HEK293 (cell line): Measurements from ENCODE around the gene ANKRD30B.

Source experiments
- CTCF ChIA-PET: fragments of 350-600 bp; formaldehyde crosslinking; extraction: SDS; loops from one replicate; lab custom pipeline; 2021; ENCODE audit warnings: antibody characterized with exemption; lab: Yijun Ruan, JAX
- POLR2A ChIA-PET: fragments of 300-600 bp; formaldehyde crosslinking; extraction: SDS; loops from one replicate; lab custom pipeline; 2020; ENCODE audit warnings: antibody characterized with exemption, inconsistent platforms; lab: Yijun Ruan, JAX
- H3K27ac ChIP-seq: fragments of 200-500 bp; sonication (Bioruptor generic); 2 replicates; pipeline ENCODE4 v1.5.1; 2014; ENCODE audit warnings: low read depth, low read length, control low read depth, inconsistent platforms; ENCODE audit errors: extremely low read depth
- H3K36me3 ChIP-seq, 2 experiments: fragments of 200-500 bp in 1 of 2; sonication (Bioruptor generic) in 1 of 2; 1 replicate in 1 of 2; 2 replicates in 1 of 2; pipeline ENCODE4 v1.5.1; 2014 to 2017; ENCODE audit warnings: inconsistent platforms in 2 of 2, low read length in 2 of 2; ENCODE audit not compliant: control insufficient read depth in 2 of 2, insufficient read depth in 1 of 2
- H3K4me1 ChIP-seq: fragments of 200-500 bp; sonication (Bioruptor generic); 2 replicates; pipeline ENCODE4 v1.5.1; 2014; ENCODE audit warnings: mild to moderate bottlenecking, low read length, inconsistent platforms; ENCODE audit not compliant: control insufficient read depth, insufficient read depth
- H3K4me3 ChIP-seq: 2 replicates; pipeline ENCODE4 v1.5.1; 2011; ENCODE audit warnings: low read depth, mild to moderate bottlenecking, control low read depth, low read length, moderate library complexity
- H3K9me3 ChIP-seq: fragments of 200-500 bp; sonication (Bioruptor generic); 2 replicates; pipeline ENCODE4 v1.5.1; 2014; ENCODE audit warnings: low read depth, low read length, inconsistent platforms; ENCODE audit not compliant: control insufficient read depth, insufficient read depth
- GFI1B ChIP-seq: fragments of 450-650 bp; formaldehyde crosslinking; IDR thresholded peaks from 2 replicates; pipeline ENCODE4 v1.5.1; 2016; ENCODE audit warnings: missing biosample characterization, missing genetic modification characterization
- HOXA7 ChIP-seq: sonication (generic); formaldehyde crosslinking; IDR thresholded peaks from 2 replicates; pipeline ENCODE4 v1.8.1; 2022; ENCODE audit warnings: missing genetic modification reagents, borderline replicate concordance
- HOXC10 ChIP-seq: sonication (generic); formaldehyde crosslinking; IDR thresholded peaks from 2 replicates; pipeline ENCODE4 v1.8.1; 2023; ENCODE audit warnings: mild to moderate bottlenecking, missing genetic modification reagents
- KLF8 ChIP-seq: fragments of 450-650 bp; formaldehyde crosslinking; IDR thresholded peaks from 2 replicates; pipeline ENCODE4 v1.5.1; 2016; ENCODE audit warnings: missing biosample characterization, missing genetic modification characterization
- SP3 ChIP-seq: fragments of 450-650 bp; formaldehyde crosslinking; IDR thresholded peaks from 2 replicates; pipeline ENCODE4 v1.5.1; 2016; ENCODE audit warnings: missing biosample characterization, missing genetic modification characterization
- TRIM28 ChIP-seq: IDR thresholded peaks from 2 replicates; pipeline ENCODE4 v1.6.1; 2011; ENCODE audit warnings: low read length, control low read depth, borderline replicate concordance
- ZNF155 ChIP-seq: fragments of 450-650 bp; formaldehyde crosslinking; IDR thresholded peaks from 2 replicates; pipeline ENCODE4 v1.5.1; 2016; ENCODE audit warnings: missing biosample characterization, missing genetic modification characterization
- ZNF157 ChIP-seq: fragments of 450-650 bp; formaldehyde crosslinking; IDR thresholded peaks from 2 replicates; pipeline ENCODE4 v1.5.1; 2016; ENCODE audit warnings: missing biosample characterization, missing genetic modification characterization
- ZNF175 ChIP-seq: fragments of 450-650 bp; formaldehyde crosslinking; IDR thresholded peaks from 2 replicates; pipeline ENCODE4 v1.5.1; 2016; ENCODE audit warnings: missing biosample characterization, missing genetic modification characterization
- ZNF202 ChIP-seq: fragments of 450-650 bp; formaldehyde crosslinking; IDR thresholded peaks from 2 replicates; pipeline ENCODE4 v1.5.1; 2016; ENCODE audit warnings: missing biosample characterization, missing genetic modification characterization, borderline replicate concordance
- ZNF211 ChIP-seq: fragments of 450-650 bp; formaldehyde crosslinking; IDR thresholded peaks from 2 replicates; pipeline ENCODE4 v1.5.1; 2016; ENCODE audit warnings: low read depth, missing biosample characterization, missing genetic modification characterization
- ZNF214 ChIP-seq: fragments of 450-650 bp; formaldehyde crosslinking; IDR thresholded peaks from 2 replicates; pipeline ENCODE4 v1.5.1; 2017; ENCODE audit warnings: missing biosample characterization, mild to moderate bottlenecking, missing genetic modification characterization, borderline replicate concordance
- ZNF266 ChIP-seq: fragments of 450-650 bp; formaldehyde crosslinking; IDR thresholded peaks from 2 replicates; pipeline ENCODE4 v1.5.1; 2016; ENCODE audit warnings: missing biosample characterization, missing genetic modification characterization, low read depth
- ZNF366 ChIP-seq: fragments of 450-650 bp; formaldehyde crosslinking; conservative IDR thresholded peaks from 2 replicates; pipeline ENCODE4 v1.5.1; 2016; ENCODE audit warnings: missing biosample characterization, missing genetic modification characterization
- ZNF423 ChIP-seq: fragments of 450-650 bp; formaldehyde crosslinking; IDR thresholded peaks from 2 replicates; pipeline ENCODE4 v1.5.1; 2016; ENCODE audit warnings: missing biosample characterization, missing genetic modification characterization
- ZNF433 ChIP-seq: fragments of 450-650 bp; formaldehyde crosslinking; IDR thresholded peaks from 2 replicates; pipeline ENCODE4 v1.5.1; 2016; ENCODE audit warnings: missing biosample characterization, missing genetic modification characterization, low read depth
- ZNF473 ChIP-seq: fragments of 450-650 bp; formaldehyde crosslinking; IDR thresholded peaks from 2 replicates; pipeline ENCODE4 v1.5.1; 2017; ENCODE audit warnings: missing biosample characterization, missing genetic modification characterization
- ZNF48 ChIP-seq: fragments of 450-650 bp; formaldehyde crosslinking; IDR thresholded peaks from 2 replicates; pipeline ENCODE4 v1.5.1; 2016; ENCODE audit warnings: missing biosample characterization, missing genetic modification characterization
- ZNF548 ChIP-seq: fragments of 450-650 bp; formaldehyde crosslinking; IDR thresholded peaks from 2 replicates; pipeline ENCODE4 v1.5.1; 2016; ENCODE audit warnings: missing biosample characterization, missing genetic modification characterization
- ZNF555 ChIP-seq: fragments of 450-650 bp; formaldehyde crosslinking; conservative IDR thresholded peaks from 2 replicates; pipeline ENCODE4 v1.5.1; 2017; ENCODE audit warnings: missing biosample characterization, mild to moderate bottlenecking, missing genetic modification characterization, inconsistent platforms
- ZNF600 ChIP-seq: fragments of 450-650 bp; formaldehyde crosslinking; IDR thresholded peaks from 2 replicates; pipeline ENCODE4 v1.5.1; 2016; ENCODE audit warnings: missing biosample characterization, missing genetic modification characterization
- ZNF654 ChIP-seq: fragments of 450-650 bp; formaldehyde crosslinking; IDR thresholded peaks from 2 replicates; pipeline ENCODE4 v1.5.1; 2016; ENCODE audit warnings: low read depth, missing biosample characterization, missing genetic modification characterization
- ZNF658 ChIP-seq: fragments of 450-650 bp; formaldehyde crosslinking; IDR thresholded peaks from 2 replicates; pipeline ENCODE4; 2016; ENCODE audit warnings: missing biosample characterization, missing genetic modification characterization
- ZNF660 ChIP-seq: fragments of 450-650 bp; IDR thresholded peaks from 2 replicates; pipeline ENCODE4 v1.5.1; 2018; ENCODE audit warnings: missing biosample characterization, mild to moderate bottlenecking, missing genetic modification characterization
- ZNF677 ChIP-seq: fragments of 450-650 bp; IDR thresholded peaks from 2 replicates; pipeline ENCODE4 v1.5.0; 2018; ENCODE audit warnings: missing biosample characterization, mild to moderate bottlenecking, missing genetic modification characterization, moderate library complexity
- ZNF76 ChIP-seq: fragments of 450-650 bp; formaldehyde crosslinking; IDR thresholded peaks from 2 replicates; pipeline ENCODE4; 2016; ENCODE audit warnings: low read depth, missing biosample characterization, missing genetic modification characterization, borderline replicate concordance
- ZNF776 ChIP-seq: fragments of 450-650 bp; formaldehyde crosslinking; IDR thresholded peaks from 2 replicates; pipeline ENCODE4 v1.5.0; 2017; ENCODE audit warnings: missing biosample characterization, missing genetic modification characterization, borderline replicate concordance
- ZNF777 ChIP-seq: fragments of 450-650 bp; formaldehyde crosslinking; IDR thresholded peaks from 2 replicates; pipeline ENCODE4 v1.5.1; 2017; ENCODE audit warnings: missing biosample characterization, missing genetic modification characterization, borderline replicate concordance
- ZSCAN16 ChIP-seq: fragments of 450-650 bp; formaldehyde crosslinking; IDR thresholded peaks from 2 replicates; pipeline ENCODE4 v1.5.1; 2016; ENCODE audit warnings: missing biosample characterization, missing genetic modification characterization
- ZXDB ChIP-seq: fragments of 450-650 bp; formaldehyde crosslinking; IDR thresholded peaks from 2 replicates; pipeline ENCODE4 v1.5.1; 2016; ENCODE audit warnings: missing biosample characterization, missing genetic modification characterization
- TF ChIP-seq, protein P1 (sequence below): fragments of 450-650 bp; formaldehyde crosslinking; IDR thresholded peaks from 2 replicates; pipeline ENCODE4 v1.5.1; 2016; ENCODE audit warnings: missing biosample characterization, missing genetic modification characterization
- TF ChIP-seq, protein P2 (sequence below): fragments of 450-650 bp; formaldehyde crosslinking; IDR thresholded peaks from 2 replicates; pipeline ENCODE4 v1.5.1; 2016; ENCODE audit warnings: missing biosample characterization, missing genetic modification characterization, low read depth
- TF ChIP-seq, protein P3 (sequence below): fragments of 450-650 bp; formaldehyde crosslinking; IDR thresholded peaks from 2 replicates; pipeline ENCODE4 v1.5.1; 2016; ENCODE audit warnings: missing biosample characterization, missing genetic modification characterization
- TF ChIP-seq, protein P4 (sequence below): fragments of 450-650 bp; formaldehyde crosslinking; IDR thresholded peaks from 2 replicates; pipeline ENCODE4 v1.5.1; 2017; ENCODE audit warnings: missing biosample characterization, missing genetic modification characterization

Gene ANKRD30B

DNA sequence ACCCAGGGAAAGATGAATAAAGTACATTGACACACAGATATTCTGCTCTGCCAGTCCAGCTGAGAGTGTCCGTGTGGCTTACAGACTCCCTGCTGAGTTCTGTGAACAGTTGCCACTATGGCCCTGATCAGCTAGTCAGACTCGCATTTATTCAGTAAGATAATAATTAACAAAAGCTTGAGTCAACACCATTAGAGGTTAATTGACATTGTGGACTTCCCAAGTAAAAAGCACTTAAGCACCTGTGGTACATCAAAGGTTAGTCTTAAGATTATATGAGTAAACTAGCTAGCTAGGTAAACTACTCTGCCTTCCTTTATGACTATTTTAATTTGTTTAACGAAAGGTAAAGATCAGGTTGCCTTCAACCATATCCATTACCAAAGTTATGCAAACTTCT, 33.7 kb downstream of the ANKRD30B start:
- POLR2A ChIA-PET = no interaction called here
- Histone ChIP-seq H3K4me3 (no peak overlapping the region), H3K4me1 (no peaks in the 10 kb centered on the region), H3K36me3 (no peaks in the 10 kb centered on the region), H3K9me3 (no peaks in the 10 kb centered on the region), H3K27ac (no peak overlapping the region)
- CTCF ChIA-PET = no interaction called here
- TF ChIP-seq ZNF175 (tag by site-specific recombination) = no peak
- TF ChIP-seq, protein P1, sequence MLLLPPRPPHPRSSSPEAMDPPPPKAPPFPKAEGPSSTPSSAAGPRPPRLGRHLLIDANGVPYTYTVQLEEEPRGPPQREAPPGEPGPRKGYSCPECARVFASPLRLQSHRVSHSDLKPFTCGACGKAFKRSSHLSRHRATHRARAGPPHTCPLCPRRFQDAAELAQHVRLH (tag by site-specific recombination) = no peak
- TF ChIP-seq ZNF658 (tag by site-specific recombination) = no peak
- no peak for TF ChIP-seq HOXA7
- TF ChIP-seq ZNF155 = no peak
- no peak for TF ChIP-seq ZNF548
- no peak for TF ChIP-seq ZNF214 (tag by site-specific recombination)
- no peak for TF ChIP-seq ZXDB (tag by site-specific recombination)
- no peak for TF ChIP-seq TRIM28
- TF ChIP-seq, protein P2, sequence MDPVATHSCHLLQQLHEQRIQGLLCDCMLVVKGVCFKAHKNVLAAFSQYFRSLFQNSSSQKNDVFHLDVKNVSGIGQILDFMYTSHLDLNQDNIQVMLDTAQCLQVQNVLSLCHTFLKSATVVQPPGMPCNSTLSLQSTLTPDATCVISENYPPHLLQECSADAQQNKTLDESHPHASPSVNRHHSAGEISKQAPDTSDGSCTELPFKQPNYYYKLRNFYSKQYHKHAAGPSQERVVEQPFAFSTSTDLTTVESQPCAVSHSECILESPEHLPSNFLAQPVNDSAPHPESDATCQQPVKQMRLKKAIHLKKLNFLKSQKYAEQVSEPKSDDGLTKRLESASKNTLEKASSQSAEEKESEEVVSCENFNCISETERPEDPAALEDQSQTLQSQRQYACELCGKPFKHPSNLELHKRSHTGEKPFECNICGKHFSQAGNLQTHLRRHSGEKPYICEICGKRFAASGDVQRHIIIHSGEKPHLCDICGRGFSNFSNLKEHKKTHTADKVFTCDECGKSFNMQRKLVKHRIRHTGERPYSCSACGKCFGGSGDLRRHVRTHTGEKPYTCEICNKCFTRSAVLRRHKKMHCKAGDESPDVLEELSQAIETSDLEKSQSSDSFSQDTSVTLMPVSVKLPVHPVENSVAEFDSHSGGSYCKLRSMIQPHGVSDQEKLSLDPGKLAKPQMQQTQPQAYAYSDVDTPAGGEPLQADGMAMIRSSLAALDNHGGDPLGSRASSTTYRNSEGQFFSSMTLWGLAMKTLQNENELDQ (tag by site-specific recombination) = no peak
- TF ChIP-seq ZNF660 (tag by site-specific recombination) = no peak
- no peak for TF ChIP-seq ZNF555
- no peak for TF ChIP-seq ZNF266 (tag by site-specific recombination)
- TF ChIP-seq HOXC10 (CRISPR knock-in tag) = no peak
- TF ChIP-seq ZSCAN16 = no peak
- no peak for TF ChIP-seq ZNF600
- no peak for TF ChIP-seq ZNF433 (tag by site-specific recombination)
- TF ChIP-seq ZNF777 (tag by site-specific recombination) = no peak

DNA sequence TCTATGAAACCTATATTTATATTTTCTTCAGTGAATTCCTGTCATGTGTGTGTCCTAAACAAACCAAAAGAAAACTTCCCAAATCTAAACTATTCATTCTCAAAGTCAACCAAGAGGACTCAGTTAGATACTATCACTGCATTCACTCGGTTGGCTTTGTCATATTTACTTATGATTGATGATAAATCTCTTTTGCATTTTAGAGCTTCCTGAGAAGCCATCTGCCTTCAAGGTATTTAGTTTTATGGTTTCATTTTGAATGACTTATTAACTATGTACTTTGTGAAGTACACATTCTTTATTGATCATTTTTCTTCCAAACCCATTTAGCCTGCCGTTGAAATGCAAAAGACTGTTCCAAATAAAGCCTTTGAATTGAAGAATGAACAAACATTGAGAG, 36.2 kb downstream of the ANKRD30B start:
- Histone ChIP-seq H3K9me3 (no peaks in the 10 kb centered on the region), H3K4me3 (no peak overlapping the region), H3K4me1 (no peaks in the 10 kb centered on the region), H3K36me3 (no peaks in the 10 kb centered on the region), H3K27ac (no peak overlapping the region)
- ChIA-PET CTCF (interaction anchor here (0.6 kb wide), 1 partner anchor 1628 kb away, joined by 3 read pairs; no protein-coding TSS in a partner anchor), POLR2A (no interaction called here)
- TF ChIP-seq GFI1B (tag by site-specific recombination) = no peak
- TF ChIP-seq ZNF76 (tag by site-specific recombination) = no peak
- no peak for TF ChIP-seq ZNF157
- TF ChIP-seq ZNF211 = no peak
- no peak for TF ChIP-seq ZNF473 (tag by site-specific recombination)
- TF ChIP-seq ZNF423 (tag by site-specific recombination) = no peak
- no peak for TF ChIP-seq KLF8 (tag by site-specific recombination)
- TF ChIP-seq ZNF366 = no peak
- no peak for TF ChIP-seq ZNF776
- no peak for TF ChIP-seq ZNF48 (tag by site-specific recombination)
- no peak for TF ChIP-seq ZNF202 (tag by site-specific recombination)
- TF ChIP-seq ZNF677 (tag by site-specific recombination) = no peak
- TF ChIP-seq, protein P3, sequence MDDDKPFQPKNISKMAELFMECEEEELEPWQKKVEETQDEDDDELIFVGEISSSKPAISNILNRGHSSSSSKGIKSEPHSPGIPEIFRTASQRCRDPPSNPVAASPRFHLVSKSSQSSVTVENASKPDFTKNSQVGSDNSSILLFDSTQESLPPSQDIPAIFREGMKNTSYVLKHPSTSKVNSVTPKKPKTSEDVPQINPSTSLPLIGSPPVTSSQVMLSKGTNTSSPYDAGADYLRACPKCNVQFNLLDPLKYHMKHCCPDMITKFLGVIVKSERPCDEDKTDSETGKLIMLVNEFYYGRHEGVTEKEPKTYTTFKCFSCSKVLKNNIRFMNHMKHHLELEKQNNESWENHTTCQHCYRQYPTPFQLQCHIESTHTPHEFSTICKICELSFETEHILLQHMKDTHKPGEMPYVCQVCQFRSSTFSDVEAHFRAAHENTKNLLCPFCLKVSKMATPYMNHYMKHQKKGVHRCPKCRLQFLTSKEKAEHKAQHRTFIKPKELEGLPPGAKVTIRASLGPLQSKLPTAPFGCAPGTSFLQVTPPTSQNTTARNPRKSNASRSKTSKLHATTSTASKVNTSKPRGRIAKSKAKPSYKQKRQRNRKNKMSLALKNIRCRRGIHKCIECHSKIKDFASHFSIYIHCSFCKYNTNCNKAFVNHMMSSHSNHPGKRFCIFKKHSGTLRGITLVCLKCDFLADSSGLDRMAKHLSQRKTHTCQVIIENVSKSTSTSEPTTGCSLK = no peak
- TF ChIP-seq ZNF654 (tag by site-specific recombination) = no peak
- TF ChIP-seq, protein P4, sequence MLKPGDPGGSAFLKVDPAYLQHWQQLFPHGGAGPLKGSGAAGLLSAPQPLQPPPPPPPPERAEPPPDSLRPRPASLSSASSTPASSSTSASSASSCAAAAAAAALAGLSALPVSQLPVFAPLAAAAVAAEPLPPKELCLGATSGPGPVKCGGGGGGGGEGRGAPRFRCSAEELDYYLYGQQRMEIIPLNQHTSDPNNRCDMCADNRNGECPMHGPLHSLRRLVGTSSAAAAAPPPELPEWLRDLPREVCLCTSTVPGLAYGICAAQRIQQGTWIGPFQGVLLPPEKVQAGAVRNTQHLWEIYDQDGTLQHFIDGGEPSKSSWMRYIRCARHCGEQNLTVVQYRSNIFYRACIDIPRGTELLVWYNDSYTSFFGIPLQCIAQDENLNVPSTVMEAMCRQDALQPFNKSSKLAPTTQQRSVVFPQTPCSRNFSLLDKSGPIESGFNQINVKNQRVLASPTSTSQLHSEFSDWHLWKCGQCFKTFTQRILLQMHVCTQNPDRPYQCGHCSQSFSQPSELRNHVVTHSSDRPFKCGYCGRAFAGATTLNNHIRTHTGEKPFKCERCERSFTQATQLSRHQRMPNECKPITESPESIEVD (tag by site-specific recombination) = no peak
- no peak for TF ChIP-seq SP3 (tag by site-specific recombination)
